ENCODE results near the gene FKTN. TPM values are rescaled to one million over a fixed set of nuclear protein-coding genes. Genes with fewer than 3 reads are reported as not detected.

The FKTN gene
- total and polyA plus RNA-seq, 9 donors, result 3.8 to 19.5 (median 12.9) TPM

DNA sequence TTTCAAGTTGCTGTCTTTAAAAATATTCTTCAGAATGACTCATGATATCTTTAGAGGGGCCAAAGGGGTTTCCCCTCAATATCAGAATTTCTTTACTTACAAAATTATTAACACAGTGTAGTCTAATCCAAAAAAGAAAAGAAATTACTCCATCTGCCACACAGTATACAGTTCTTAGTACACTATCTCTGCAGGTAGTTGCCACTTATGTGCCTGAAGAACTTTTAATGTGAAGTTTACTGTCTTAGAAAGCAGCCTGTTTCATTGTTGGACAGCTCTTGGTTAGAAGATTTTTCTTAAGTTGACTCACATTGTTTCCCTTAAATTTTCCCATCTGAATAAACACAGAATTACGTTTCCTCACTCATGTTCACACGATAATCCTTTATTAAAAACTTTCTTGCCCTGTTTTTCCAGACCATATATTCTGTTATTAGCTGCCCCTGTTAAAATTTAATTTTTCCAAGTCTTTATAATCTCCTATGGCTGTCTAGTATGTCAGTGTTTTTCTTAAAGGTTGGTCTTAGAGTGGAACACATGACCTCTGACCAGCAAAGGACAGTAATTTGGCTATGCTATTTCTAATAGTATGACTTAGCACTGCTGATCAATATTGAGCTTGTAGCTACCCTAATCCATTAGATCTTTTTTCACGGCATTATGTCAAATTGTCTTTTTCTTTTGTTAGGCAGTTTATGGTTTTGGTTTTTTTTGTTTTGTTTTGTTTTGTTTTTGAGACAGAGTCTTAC, 21.8 kb upstream of the FKTN start:
- H3K27me3 ChIP-seq, result no peaks in the 10 kb centered on the region
- no peak overlapping the region for H3K27ac ChIP-seq
- 82 to 97% (median 88%) methylated on average over 3 of the region's 3 CpGs for WGBS, 3 donors
- H3K9me3 ChIP-seq, result no peaks in the 10 kb centered on the region
- DNase-seq, result no peak
- no peaks in the 10 kb centered on the region for H3K36me3 ChIP-seq
- TF ChIP-seq, protein P1, sequence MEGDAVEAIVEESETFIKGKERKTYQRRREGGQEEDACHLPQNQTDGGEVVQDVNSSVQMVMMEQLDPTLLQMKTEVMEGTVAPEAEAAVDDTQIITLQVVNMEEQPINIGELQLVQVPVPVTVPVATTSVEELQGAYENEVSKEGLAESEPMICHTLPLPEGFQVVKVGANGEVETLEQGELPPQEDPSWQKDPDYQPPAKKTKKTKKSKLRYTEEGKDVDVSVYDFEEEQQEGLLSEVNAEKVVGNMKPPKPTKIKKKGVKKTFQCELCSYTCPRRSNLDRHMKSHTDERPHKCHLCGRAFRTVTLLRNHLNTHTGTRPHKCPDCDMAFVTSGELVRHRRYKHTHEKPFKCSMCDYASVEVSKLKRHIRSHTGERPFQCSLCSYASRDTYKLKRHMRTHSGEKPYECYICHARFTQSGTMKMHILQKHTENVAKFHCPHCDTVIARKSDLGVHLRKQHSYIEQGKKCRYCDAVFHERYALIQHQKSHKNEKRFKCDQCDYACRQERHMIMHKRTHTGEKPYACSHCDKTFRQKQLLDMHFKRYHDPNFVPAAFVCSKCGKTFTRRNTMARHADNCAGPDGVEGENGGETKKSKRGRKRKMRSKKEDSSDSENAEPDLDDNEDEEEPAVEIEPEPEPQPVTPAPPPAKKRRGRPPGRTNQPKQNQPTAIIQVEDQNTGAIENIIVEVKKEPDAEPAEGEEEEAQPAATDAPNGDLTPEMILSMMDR (IDR thresholded peaks at IDR 0.05), result no peak
- TF ChIP-seq POLR2A (IDR thresholded peaks at IDR 0.05), result no peak
- TF ChIP-seq EP300 (IDR thresholded peaks at IDR 0.05), result no peak
- H3K4me1 ChIP-seq (ENCODE audit: insufficient read depth), result no peaks in the 10 kb centered on the region
- intact Hi-C loops (cut with DNase I), result no loop called here
- no peak overlapping the region for H3K4me3 ChIP-seq

- WGBS, 3 donors, result 94 to 98% (median 98%) methylated on average over 1 of the region's 1 CpG
- intact Hi-C loops (cut with DNase I), result no loop called here
- no peak overlapping the region for H3K4me3 ChIP-seq
- TF ChIP-seq EP300 (IDR thresholded peaks at IDR 0.05) (no peak), POLR2A (IDR thresholded peaks at IDR 0.05) (no peak)
- TF ChIP-seq, protein P1 (IDR thresholded peaks at IDR 0.05), result no peak
- no peaks in the 10 kb centered on the region for H3K36me3 ChIP-seq
- H3K27ac ChIP-seq, result no peak overlapping the region
- H3K27me3 ChIP-seq, result no peaks in the 10 kb centered on the region
- no peaks in the 10 kb centered on the region for H3K4me1 ChIP-seq (ENCODE audit: insufficient read depth)
- H3K9me3 ChIP-seq, result no peaks in the 10 kb centered on the region
- DNase-seq, result no peak
These were observed 18.5 kb upstream of the FKTN start for GRCh38 chr9:105539452-105539851.

DNA sequence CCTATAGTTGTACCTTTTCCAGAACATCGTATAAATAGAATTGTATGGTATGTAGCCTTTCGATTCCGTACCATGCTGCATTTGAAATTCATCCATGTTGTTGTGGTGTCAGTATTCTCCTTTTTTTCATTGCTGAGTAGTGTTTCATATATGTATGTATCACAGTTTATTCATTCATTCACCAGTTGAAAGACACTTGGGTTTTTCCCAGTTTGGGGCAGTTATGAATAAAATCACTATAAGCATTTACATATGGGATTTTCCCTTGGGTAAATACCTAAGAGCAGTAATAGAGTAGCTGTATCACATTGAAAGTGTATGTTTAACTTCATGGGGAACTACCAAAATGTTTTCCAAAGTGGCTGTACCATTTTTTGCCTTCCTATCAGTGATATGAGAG, 16.1 kb upstream of the FKTN start:
- TF ChIP-seq, protein P1 (IDR thresholded peaks at IDR 0.05), result no peak
- TF ChIP-seq EP300 (IDR thresholded peaks at IDR 0.05) (no peak), POLR2A (IDR thresholded peaks at IDR 0.05) (no peak)
- Histone ChIP-seq H3K27ac (no peak overlapping the region), H3K4me3 (no peak overlapping the region), H3K36me3 (no peaks in the 10 kb centered on the region), H3K9me3 (no peaks in the 10 kb centered on the region), H3K27me3 (no peaks in the 10 kb centered on the region), H3K4me1 (ENCODE audit: insufficient read depth) (no peaks in the 10 kb centered on the region)
- no peak for DNase-seq
- intact Hi-C loops (cut with DNase I), result no loop called here
- WGBS, 3 donors, result 97 to 98% (median 98%) methylated on average over 3 of the region's 3 CpGs

DNA sequence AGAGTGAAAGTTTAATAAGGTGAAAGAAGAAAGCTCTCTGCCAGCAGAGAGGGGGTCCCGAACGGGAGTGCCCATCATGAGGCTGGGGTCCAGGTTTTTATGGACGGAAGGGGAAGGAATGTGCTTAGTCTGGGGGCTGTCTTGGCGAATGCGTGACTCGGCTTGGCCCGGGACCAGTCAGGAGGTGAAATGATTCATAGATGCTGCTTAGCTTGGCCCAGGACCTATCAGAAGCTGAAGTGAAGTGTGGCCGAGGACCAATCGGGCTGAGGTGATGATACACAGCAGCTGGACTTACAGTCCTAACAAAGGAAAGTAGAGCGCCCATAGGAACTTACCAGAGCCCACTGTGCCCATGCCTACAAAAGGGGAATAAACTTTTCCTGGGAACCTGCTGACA, 3.9 kb upstream of the FKTN start:
- DNase-seq, result peak in 1 of 5 donors; percentile 35
- 28 to 51% (median 44%) methylated on average over 10 of the region's 10 CpGs for WGBS, 3 donors
- intact Hi-C loops (cut with DNase I), result no loop called here

More for the DNA sequence above, 3.9 kb upstream of the FKTN start:
- TF ChIP-seq, protein P1 (IDR thresholded peaks at IDR 0.05), result no peak
- TF ChIP-seq POLR2A (IDR thresholded peaks at IDR 0.05), result no peak
- no peak for TF ChIP-seq EP300 (IDR thresholded peaks at IDR 0.05)
- Histone ChIP-seq H3K4me3 (no peak overlapping the region), H3K27ac (no peak overlapping the region), H3K9me3 (no peaks in the 10 kb centered on the region), H3K36me3 (no peaks in the 10 kb centered on the region), H3K4me1 (ENCODE audit: insufficient read depth) (peaks cover 2% of the 10 kb centered on the region), H3K27me3 (no peaks in the 10 kb centered on the region)
